Non-pigmented ciliary epithelial cell (primary cell): Measurements from ENCODE around the gene HOXC6.
"Not testable (repeated sequence)": the region's sequence is repeated elsewhere in the genome, so short reads cannot be mapped to it uniquely, and the experiment has no call there.

Experiments
- DNase-seq: peaks from one replicate; pipeline ENCODE4 v3.0.0-alpha.2; 2010; ENCODE audit warnings: low read depth

The HOXC6 gene

DNA sequence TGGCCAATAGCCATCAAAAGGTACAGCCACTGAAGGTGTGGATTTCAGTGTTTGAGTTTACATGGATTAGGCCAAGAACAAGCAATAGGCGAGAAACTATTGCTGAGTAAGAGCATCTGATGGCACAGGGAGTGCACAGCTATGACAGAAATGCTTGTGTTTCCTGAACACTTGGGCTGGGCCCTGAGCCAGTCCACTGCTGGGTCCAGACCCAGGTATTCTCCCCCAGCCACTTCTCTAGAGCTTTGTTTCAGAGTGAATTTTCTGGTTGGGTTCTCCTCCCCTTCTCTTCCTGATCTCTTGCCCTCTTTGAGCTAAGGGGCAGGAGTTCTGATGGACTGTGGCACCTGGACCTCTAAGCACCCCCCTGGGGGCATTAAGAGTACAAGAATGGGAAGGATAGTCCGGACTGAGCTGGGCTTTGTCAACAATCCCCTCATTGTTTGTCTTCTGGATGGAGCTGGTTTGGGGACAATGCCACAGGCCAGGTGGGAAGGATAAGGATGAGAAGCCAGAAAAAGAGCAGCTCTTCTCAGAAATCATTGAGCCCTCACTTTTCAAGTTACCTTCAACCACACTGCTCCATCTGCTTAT is 13.0 kb downstream of the HOXC6 start:
- DNase-seq, result no peak

GRCh38 chr12:54042033-54042432 is 13.8 kb downstream of the HOXC6 start:
- not testable (repeated sequence) for DNase-seq

DNA sequence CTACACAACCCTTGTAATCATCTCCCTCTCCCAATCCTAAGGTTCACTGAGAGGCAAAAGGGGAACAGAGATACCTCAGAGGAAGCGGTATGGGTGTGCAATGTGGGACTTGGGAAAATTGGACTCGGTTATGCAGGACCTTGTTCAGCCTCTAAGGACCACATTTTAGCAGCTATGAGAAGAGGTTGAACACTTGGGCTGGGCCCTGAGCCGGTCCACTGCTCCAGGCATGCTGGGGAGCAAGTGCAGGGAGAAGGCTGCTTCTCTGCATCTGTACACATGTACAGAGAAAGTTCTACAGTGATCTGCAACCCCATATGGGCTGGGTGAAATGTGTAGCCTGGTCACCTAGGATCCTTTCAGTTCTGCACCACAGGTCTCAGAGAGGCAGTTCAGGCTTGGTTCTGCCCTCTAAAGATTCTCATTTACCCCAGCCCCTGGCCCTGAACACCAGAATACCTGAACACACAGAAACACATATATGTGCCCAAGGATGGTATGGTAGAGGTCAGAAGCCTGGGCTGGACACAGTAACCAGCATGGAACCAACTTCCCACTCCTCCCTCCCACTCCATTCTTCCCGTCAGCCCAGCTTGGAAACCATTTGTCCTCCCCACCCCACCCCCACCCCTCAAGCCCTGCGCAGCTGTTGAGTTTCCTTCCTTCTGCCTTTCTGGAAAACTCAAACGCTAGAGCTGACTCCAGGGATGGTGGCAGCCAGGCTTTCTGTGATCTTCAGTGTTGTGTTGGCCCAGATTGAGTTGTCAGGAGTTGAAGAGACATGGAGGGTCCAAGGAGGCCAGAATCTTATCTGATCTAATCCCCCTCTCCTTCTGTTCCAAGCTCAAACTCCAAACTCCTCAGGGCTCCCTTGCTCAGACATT is 15.0 kb downstream of the HOXC6 start:
- no peak for DNase-seq

DNA sequence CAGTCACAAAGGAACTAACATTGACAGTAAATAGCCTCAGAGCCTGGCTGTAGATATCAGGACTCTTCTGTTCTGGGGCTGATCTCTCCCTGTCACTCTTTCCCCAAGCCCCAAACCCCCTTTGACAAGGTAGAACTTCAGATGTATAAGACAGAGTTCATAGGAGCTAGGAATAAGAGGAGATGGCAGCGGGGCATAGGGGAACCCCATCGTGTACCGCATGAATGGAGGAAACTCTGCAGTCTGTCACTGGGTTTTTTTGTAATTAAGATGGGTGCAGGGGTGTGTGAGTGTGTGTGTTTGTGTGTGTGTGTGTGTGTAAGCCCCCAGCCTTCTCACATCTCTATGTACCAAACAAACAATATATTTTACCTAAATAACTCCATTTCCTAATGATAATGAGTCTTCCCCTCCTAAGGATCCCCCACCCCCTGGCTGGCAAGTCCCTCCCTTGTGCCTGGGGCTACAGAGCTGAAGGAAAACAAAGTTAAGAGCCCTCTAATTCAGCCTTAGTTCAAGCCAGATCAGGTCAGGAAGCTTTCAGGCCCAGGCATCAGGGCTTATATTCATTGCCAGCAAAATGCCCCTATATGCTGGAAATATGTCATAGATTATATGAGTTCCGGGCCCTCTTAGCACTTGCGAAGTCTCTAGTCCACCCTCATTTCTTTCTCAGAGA is 16.3 kb downstream of the HOXC6 start:
- DNase-seq, result no peak

GRCh38 chr12:54045401-54045800 is 17.2 kb downstream of the HOXC6 start:
- DNase-seq, result no peak

DNA sequence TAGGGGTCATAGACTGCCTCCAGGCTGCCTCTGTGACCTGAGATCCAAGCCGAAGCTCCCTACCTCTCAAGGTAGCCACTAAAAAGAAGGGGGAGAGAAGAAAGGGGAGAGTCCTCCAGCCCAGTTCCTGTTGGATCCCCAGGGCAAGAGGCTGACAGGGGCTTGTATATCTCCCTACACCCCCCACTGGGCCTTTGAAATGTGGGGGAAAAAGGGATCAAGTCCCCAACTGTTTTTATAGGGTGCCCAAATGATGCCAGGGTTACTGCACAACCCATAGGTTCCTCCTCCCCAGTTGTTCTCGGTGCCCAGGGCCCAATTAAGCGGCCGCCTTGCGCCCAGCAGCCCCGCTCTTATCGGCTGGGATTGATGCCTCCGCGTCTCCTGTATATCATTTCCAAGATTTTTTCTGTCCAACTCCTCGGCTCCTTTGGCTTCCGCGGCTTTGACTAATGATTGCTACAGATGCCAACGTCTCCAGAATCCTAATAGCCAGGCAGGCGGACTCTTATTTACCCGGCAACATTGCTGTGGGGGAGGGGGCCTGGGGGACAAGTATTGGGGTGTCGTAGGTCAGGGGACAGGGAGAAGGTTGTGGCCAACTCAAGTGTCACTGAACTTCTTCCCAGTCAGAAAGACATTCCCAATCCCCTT is 17.8 kb downstream of the HOXC6 start:
- DNase-seq, result no peak

GRCh38 chr12:54046809-54047159 is 18.5 kb downstream of the HOXC6 start:
- DNase-seq, result no peak

GRCh38 chr12:54047160-54047963 is 19.1 kb downstream of the HOXC6 start:
- no peak for DNase-seq

- no peak for DNase-seq
Measured at GRCh38 chr12:54047964-54048303, 19.7 kb downstream of the HOXC6 start.

- DNase-seq, result no peak
Measured at GRCh38 chr12:54048406-54049093, 20.3 kb downstream of the HOXC6 start.

DNA sequence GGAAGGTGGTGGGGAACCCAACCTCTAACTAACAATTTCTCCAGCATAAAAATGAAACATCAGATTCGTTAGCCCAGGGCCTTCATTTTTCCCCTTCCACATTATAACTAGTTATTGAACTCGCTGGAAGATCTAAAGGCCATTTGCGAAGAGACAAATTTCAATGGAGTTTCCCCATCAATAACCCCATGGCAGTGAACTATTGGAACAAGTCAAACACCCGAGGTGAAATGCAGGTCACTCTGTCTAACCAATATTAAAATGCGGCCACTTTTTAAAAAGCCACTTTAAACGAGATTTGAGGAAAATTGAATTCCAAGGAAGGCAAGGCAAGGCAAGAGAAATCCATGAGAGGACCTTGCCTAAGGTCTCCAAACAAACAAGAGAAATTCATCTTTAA is 20.9 kb downstream of the HOXC6 start:
- DNase-seq, result no peak

- DNase-seq, result no peak
Measured at GRCh38 chr12:54050482-54050810, 22.2 kb downstream of the HOXC6 start.

- DNase-seq, result no peak
Measured at GRCh38 chr12:54051026-54051842, 23.0 kb downstream of the HOXC6 start.

GRCh38 chr12:54051874-54052437 is 23.7 kb downstream of the HOXC6 start:
- DNase-seq, result no peak

DNA sequence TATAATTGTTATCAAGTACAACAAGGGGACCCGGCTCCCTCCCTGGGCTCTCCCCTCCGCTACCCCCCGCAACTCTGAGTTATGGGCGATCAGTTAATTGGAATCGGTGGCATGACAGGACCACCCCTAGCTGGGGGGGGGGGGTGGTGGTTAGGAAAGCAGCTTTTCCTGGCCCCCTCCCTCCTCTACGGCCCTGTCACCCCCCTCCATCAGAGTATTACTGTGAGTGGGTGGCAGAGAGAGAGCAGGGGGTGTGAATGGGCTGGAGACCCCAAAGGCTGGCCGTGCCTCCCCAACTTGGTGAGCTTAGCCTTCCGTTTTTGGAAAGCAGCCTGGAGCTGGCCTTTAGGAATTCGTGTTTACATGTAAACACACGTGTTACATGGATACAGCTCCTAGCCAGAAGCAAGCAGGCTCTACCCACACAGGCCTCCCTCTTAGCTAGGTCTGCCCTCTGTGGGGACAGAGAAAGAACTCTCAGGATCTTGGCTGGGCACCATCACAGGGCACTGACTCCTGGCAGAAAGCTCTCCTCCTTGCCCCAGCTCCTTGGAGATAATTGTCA is 24.3 kb downstream of the HOXC6 start:
- no peak for DNase-seq

DNA sequence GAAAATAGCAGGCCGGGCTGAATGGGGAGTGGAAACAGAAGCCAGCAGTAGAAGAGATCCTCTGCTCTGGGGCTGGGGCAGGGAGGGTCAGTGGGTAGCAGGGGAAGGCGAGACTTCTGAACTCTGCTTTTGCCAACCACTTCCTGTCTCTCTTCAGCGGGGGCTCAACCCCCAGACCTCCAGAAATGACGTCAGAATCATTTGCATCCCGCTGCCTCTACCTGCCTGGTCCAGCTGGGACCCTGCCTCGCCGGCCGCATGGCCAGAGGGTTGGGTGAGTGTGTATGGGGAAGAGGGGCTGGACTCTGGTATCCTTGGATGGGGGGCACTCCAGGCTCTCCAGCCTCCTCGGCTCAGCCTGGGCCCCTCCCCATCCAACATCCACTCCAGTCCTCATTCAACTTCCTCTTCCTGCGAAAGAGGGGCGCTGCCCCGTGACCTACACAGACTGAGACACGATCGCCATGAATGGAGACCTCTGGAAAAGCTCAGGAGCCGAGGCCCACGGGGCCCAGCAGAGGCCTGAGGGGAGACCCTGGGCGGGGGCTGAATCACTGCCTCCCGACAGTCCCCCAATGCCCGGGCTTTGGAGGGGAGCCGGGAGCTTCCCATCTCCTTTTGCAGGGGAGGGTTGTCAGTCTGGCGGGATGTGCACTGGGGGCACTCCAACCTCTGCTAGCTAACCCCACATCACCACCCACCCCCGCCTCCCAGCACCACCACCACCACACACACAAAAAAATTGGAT is 24.9 kb downstream of the HOXC6 start:
- DNase-seq, result no peak

GRCh38 chr12:54053751-54054741 is 25.8 kb downstream of the HOXC6 start, which contains the start of gene HOXC4:
TSS of gene HOXC4 (plus strand) at chr12:54053835. CDS start at chr12:54053923, 88 bp downstream.
- no peak for DNase-seq

GRCh38 chr12:54054742-54055194 is 26.5 kb downstream of the HOXC6 start:
- no peak for DNase-seq
